GM10266 (cell line): ENCODE data around the gene RNF220.
A peak's percentile ranks its signal among the peaks of the same experiment; 100 is the strongest.

ENCODE experiments used
- DNase-seq: peaks from one replicate; pipeline ENCODE4 v3.0.0; 2012; ENCODE audit errors: extremely low spot score
- CTCF ChIP-seq: IDR thresholded peaks from 2 replicates; pipeline ENCODE4 v1.5.1; 2012; ENCODE audit warnings: mild to moderate bottlenecking, low read depth; ENCODE audit not compliant: control insufficient read depth, insufficient read depth; ENCODE audit errors: missing control alignments

RNF220 gene

GRCh38 chr1:44454704-44455103 lies 49.6 kb downstream of the RNF220 start:
- TF ChIP-seq CTCF: no peak
- DNase-seq: no peak

- DNase-seq: no peak
- TF ChIP-seq CTCF: no peak
These were observed 55.2 kb downstream of the RNF220 start for GRCh38 chr1:44460107-44460882.

- no peak for DNase-seq
- TF ChIP-seq CTCF: no peak
These were observed 59.3 kb downstream of the RNF220 start for GRCh38 chr1:44464361-44464760.

- TF ChIP-seq CTCF: no peak
- no peak for DNase-seq
These were observed 62.5 kb downstream of the RNF220 start for GRCh38 chr1:44467566-44467965.

GRCh38 chr1:44471911-44472453 lies 66.9 kb downstream of the RNF220 start:
- no peak for DNase-seq
- TF ChIP-seq CTCF: no peak

- DNase-seq: peak; percentile 37
- no peak for TF ChIP-seq CTCF
These were observed 67.8 kb downstream of the RNF220 start for GRCh38 chr1:44472620-44473525.
